Endometrial microvascular endothelial cells (primary cell): ENCODE measurements around the gene COL23A1. TPM values are rescaled to one million over a fixed set of nuclear protein-coding genes. Genes with fewer than 3 reads are reported as not detected.

Experiments used
- in situ Hi-C: cut with HindIII; loops from 2 replicates; pipeline ENCODE4 v1.10.0; 2017; ENCODE audit warnings: low sequenced_read_pairs, low pct_unique_long_range_greater_than_20kb; ENCODE audit errors: inconsistent ontology term
- total RNA-seq: library from RNA; depleted of rRNA; stranded (reverse); fragments of >200 nt; gene quantifications from one replicate; pipeline ENCODE4 v1.2.3, GENCODE V29; 2015; ENCODE audit errors: inconsistent ontology term

COL23A1 gene
- total RNA-seq, 1 donor from 2014 or later, result not detected

GRCh38 chr5:178469011-178469974, 120.9 kb downstream of the COL23A1 start:
- in situ Hi-C loops, result no loop called here

GRCh38 chr5:178468196-178468685, 122.0 kb downstream of the COL23A1 start:
- in situ Hi-C loops, result no loop called here

GRCh38 chr5:178467568-178468195, 122.5 kb downstream of the COL23A1 start:
- in situ Hi-C loops, result no loop called here

- in situ Hi-C loops, result no loop called here
Observed at GRCh38 chr5:178467205-178467567, 123.0 kb downstream of the COL23A1 start.

GRCh38 chr5:178466342-178466741, 123.9 kb downstream of the COL23A1 start:
- in situ Hi-C loops, result no loop called here

- in situ Hi-C loops, result no loop called here
Observed at GRCh38 chr5:178465861-178466288, 124.3 kb downstream of the COL23A1 start.

GRCh38 chr5:178465228-178465860, 124.8 kb downstream of the COL23A1 start:
- in situ Hi-C loops, result no loop called here

GRCh38 chr5:178464431-178465048, 125.7 kb downstream of the COL23A1 start:
- in situ Hi-C loops, result no loop called here

- in situ Hi-C loops, result no loop called here
Observed at GRCh38 chr5:178463321-178464155, 126.7 kb downstream of the COL23A1 start.

GRCh38 chr5:178462816-178463215, 127.4 kb downstream of the COL23A1 start:
- in situ Hi-C loops, result no loop called here

GRCh38 chr5:178462076-178462475, 128.1 kb downstream of the COL23A1 start:
- in situ Hi-C loops, result no loop called here

GRCh38 chr5:178461004-178461730, 129.0 kb downstream of the COL23A1 start:
- in situ Hi-C loops, result no loop called here

GRCh38 chr5:178460598-178460997, 129.6 kb downstream of the COL23A1 start:
- in situ Hi-C loops, result no loop called here

- in situ Hi-C loops, result no loop called here
Observed at GRCh38 chr5:178460174-178460573, 130.0 kb downstream of the COL23A1 start.

- in situ Hi-C loops, result no loop called here
Observed at GRCh38 chr5:178458140-178458539, 132.1 kb downstream of the COL23A1 start.

GRCh38 chr5:178457471-178457870, 132.7 kb downstream of the COL23A1 start:
- in situ Hi-C loops, result no loop called here

GRCh38 chr5:178455480-178455835, 134.7 kb downstream of the COL23A1 start:
- in situ Hi-C loops, result no loop called here
